HG02763 (cell line): Measurements from ENCODE around the gene CD83.
"Not testable (repeated sequence)": the region's sequence is repeated elsewhere in the genome, so short reads cannot be mapped to it uniquely, and the experiment has no call there.

ENCODE experiments used
- ATAC-seq: cut with Tn5 transposase; IDR thresholded peaks from one replicate; pipeline ENCODE4 v1.9.1; 2021; ENCODE audit warnings: mild to moderate bottlenecking, moderate library complexity; ENCODE audit not compliant: unreplicated experiment

The CD83 gene

DNA sequence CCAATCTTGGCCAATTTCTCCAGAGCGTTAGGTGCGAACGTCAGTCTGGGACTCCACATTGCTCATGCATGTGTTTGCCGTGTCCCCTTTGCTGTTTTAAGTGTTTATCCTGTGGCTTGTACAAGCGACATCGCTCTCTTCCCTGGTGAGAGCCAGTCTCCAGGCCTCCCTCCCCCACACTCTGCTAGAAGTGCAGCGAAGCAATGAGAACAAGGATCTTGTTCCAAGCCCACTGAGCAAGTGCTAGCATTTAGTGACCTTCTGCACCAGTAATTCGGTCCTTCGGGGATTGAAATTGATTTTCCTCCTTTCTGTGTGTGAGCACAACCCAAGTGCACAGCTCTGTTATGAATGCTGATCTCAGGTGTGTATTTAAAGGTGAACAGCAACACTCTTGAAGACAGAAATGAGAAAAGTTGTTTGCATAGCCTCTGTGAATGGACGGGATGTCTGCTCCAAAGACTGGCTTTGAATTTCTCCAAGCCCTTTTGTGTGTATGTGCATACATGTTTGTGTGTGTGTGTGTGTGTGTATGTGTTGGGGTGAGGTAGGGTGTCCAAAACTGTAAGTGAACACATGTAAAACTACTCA lies 29.0 kb downstream of the CD83 start:
- no peak for ATAC-seq

DNA sequence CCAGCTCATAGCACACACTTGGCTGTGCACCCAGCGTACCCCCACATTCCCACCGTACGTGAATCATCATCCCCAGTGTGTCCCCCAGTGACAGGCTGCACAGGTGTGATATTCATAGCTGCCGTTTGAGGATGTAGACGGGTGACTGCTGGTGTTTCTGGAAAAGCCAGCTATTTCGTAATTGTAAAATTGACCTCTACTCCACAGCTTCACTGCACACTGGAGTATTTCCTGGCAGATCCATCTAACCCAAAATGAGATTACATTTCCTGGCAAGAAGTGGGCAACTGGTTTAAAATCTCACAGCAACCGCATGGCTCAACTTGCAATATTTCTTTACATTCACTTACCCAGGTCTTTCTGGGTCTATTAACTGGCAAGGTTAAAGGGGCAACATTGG lies 30.3 kb downstream of the CD83 start:
- no peak for ATAC-seq

DNA sequence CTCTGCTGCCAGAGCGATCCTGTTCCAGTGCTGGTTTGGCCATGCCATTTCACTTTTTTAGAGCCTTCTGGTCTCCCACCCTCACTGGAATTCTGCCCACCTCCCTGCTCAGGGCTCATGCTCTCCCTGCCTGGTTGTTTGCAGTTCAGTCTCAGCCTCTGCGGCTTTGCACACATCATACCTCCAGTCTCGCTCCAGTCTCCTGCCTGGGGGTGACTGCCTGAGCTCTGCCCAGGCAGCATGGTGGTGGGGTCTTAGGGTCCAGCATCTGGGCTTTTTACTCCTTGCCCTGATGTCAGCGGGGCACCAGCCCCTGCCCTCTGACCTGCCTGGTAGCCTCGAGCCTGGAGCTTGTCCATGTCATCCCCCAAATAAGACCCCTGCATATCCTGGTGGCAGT lies 30.9 kb downstream of the CD83 start:
- no peak for ATAC-seq

DNA sequence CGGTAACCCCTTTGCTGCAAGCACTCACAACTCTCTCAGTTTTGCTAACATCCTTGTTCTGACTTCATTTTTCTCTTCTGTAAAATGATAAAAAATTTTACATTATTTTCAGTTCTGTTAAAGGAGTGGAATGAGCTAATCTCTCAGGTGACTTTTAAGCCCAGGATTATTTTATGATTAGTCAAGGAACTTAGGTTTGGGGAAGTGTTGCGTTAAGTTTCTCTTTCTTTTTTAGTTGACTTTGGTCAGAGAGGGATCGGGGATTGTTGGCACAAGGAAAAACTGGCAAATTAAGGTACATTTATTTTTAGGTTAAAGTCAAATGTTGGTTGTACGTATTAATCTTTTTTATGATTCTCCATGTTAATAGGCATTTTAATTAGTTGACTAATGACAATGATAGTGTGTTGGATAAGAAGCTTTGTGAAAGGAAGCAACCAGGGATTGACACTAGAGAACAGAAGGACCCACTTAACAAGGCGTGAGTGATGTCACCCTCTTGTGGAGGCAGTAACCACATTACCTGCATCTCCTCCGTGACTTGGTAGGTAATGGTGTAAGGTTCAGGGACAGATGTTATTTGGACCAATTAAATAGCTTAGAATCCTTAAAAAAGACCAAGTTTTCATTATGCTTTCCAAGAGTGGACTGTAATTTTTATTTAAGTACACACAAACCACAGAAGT lies 31.6 kb downstream of the CD83 start:
- ATAC-seq, result no peak

DNA sequence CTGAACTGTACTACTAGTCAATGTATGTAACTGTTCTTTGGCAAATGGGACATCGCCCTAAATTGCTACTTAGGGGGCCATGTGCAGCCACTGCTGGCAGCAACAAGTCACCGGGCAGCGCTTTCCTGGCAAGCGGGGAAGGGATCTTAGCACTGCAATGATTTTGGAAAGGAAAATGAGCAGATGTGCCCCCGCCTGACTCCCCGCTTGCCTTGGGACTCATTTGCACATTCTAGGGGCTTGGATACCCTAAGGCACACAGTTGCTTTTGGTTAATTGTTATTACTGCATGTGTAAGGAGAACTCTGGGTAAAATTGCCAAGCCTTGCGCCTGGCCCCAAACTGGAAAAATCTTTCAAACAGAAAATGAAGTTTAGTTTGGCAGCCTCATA lies 32.2 kb downstream of the CD83 start:
- no peak for ATAC-seq

DNA sequence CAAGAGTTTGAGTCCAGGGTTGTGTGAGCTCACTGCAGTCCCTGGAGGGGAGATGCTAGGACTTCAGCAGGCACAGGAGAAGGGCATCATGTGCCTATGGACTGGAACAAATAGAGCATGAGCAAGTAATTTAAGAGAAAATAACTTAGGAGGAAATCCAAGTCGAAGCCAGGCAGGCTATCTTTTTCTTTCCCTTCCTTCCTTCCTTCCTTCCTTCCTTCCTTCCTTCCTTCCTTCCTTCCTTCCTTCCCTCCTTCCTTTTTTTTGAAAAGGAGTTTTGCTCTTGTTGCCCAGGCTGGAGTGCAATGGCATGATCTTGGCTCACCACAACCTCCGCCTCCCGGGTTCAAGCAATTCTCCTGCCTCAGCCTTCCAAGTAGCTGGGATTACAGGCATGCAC lies 33.7 kb downstream of the CD83 start:
- not testable (repeated sequence) for ATAC-seq

DNA sequence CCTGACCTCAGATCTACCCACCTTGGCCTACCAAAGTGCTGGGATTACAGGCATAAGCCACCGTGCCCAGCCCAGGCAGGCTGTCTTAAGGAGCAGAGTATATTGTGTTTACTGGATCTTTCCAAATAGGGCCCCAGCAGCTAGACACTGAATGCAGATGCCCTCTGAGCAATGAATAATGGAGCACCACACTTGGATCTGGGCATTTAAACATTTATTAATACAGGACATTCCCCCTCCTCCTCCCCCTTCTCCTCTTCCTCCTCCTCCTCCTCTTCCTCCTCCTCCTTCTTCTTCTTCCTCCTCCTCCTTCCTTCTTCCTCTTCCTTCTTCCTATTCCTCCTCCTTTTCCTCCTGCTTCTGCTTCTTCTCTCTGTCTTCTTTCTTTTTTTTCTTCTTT lies 34.2 kb downstream of the CD83 start:
- ATAC-seq, result no peak

DNA sequence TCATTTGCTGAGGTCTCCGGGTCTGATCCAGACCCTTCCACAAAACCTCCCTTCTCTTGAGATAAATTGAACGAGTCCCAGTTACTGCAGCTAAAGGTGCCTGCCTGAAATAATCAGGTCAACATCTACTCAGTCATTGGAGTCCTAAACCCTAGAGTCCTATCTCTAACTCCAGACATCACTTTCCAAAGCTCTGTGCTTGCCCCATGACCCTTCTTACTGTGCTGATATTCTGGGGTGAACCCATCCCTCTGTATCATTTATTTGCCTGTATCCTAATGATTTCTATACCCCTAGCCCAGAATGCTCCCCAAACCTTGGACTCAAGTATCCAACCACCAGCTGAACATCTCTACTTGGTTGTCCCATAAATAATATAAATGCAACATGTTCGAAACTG lies 35.7 kb downstream of the CD83 start:
- ATAC-seq, result no peak

DNA sequence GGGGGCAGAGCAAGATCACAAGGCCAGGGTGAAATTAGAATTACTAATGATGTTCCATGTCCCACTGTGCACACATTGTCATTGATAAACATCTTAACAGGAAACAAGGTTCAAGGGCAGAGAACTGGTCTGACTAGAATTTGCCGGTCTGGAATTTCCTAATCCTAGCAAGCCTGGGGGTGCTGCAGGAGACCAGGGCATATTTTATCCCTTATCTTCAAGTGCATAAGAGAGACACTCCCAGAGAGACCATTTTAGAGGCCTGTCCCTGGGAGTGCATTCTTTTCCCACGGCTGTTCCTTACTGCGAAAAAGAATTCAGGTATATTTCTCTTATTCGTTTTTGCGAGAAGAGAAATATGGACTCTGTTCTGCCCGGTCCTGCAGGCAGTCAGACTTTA lies 41.5 kb downstream of the CD83 start:
- no peak for ATAC-seq

DNA sequence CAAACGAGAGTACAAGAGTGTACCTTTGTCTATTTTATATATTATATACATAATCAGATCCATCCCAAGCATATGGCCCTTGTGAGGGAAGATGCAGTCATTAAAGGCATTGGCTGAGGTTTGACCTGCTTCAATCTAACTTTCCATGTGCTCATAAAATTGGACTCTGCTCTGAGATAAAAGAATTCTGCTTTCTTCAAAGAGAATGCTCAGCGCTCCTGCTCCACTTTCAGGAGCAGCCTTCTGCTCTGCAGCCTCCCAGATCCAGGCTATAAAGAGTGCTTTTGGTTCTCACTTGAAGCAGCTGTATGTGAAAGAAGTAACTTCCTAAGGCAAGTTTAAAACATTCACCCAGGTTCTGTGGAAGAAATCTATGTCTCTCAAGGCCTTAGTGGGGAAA lies 45.3 kb downstream of the CD83 start:
- ATAC-seq, result no peak

DNA sequence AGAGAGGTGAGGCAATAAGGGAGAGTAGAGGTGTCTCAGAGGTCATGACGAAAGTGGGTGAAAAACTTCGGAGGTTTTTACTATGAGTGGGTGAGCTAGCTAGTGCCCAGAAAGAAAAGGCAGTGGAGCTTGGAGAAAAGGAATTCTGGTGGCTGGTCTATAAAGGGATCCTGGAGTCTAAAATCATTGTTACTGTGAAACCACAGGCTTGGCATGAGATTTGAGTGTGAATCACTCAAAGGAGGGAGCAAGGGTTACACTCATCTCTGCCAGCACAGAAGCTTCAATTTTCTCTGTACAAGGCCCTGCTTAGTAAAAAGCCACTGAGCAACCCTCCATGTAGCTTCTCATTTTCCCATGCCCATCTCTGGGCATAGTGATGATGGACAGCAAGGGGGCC lies 47.5 kb downstream of the CD83 start:
- no peak for ATAC-seq

DNA sequence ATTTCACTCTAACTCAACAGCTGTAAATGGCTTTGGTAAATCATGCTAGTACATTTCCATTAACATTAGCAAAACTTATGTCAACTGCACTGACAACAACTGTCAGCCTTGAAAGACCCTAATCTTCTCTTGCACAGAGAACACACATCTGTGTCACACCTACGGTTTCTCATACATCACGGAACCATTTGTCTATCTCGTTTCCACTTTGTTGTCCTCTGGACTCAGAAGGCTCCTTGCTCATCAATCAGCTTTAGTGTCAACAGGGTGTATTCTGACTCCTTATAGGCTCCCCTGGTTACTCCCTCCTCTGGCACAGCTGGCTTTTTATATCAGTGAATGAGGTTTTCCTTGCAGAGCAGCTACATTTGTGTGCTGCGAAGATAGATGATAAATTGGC lies 49.3 kb downstream of the CD83 start:
- no peak for ATAC-seq

DNA sequence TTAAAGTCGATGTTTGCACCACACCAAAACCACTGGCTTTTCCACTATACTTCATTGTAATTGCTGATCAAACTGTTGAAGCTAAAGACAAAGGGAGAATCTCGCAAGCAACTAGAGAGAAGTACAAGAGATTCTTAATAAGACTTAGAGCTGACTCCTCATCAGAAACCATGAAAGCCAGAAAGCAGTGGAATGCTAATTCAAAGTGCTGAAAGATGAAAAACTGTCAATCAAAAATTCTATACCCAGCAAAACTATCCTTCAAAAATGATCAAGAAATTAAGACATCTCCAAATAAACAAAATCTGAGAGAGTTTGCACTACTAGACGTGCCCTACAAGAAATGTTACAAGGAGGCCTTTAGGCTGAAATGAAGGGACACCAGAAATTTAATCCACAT lies 52.6 kb downstream of the CD83 start:
- no peak for ATAC-seq

DNA sequence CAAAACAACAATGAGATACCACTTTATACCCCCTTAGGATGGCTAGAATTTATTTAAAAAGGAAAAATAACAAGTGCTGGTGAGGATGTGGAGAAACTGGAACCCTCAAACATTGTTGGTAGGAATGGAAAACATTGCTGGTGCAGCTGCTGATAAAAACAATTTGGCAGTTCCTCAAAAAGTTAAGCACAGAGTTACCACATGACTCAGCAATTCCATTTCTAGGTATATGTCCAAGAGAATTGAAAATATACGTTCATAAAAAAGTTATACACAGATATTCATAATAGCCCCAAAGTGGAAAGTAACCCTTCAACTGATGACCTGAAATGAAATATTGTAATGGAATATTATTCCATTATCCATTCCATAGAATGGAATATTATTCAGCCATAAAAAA lies 55.0 kb downstream of the CD83 start:
- ATAC-seq, result no peak

DNA sequence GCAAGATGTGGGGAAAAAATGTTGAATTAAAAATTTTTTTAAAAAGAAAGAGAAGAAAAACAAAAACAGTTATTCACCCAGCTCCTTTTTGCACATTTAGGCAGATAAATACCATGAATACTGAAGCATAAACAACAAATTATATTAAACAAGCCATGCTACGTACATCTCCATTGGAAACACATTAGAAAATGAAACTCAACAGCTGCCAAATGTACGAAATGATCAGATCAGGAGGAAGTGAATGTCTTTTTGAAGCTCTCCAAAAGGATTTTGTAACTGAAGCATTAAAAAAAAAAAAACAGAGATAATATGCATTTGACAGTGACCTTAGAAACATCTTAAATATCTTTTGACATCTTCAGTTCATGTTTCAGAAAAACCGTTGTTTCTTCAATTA lies 56.7 kb downstream of the CD83 start:
- ATAC-seq, result no peak

DNA sequence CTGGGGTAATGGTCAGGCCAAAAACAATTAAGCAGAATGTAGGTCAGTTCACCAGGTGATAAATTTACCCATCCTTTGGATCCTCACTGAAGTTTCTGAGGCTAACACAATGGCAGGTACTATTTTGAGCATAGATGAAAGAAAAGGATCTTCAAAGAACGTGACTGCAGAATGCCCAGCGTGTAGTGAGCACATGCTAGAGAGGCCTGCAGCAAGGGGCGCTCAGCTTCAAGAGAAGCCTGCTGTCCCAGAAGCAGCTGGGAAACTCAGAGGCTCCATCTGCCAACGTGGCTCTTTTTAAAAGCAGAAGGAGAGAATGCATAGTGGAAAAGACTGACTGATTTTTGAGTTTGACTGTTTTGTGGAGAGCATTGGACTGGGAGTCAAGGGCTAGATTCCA lies 57.4 kb downstream of the CD83 start:
- ATAC-seq, result no peak

DNA sequence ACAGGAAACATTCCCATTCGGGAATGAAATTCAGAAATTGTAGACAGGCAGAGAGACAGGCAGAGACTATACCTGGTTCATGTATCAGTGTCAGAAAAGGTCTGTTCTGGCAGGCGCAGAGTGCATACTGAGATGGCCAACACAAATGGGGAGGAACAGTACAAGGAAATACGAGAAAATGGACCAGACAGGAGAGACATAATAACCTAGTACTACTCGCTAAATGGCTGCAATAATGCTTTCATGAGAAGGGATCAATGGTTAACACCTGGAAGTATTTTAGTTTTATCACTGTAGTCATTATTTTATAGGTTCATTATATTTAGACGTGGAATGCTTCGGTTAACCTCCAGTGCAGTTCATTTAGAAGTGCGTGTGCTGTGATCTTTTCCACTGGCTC lies 58.9 kb downstream of the CD83 start:
- no peak for ATAC-seq

DNA sequence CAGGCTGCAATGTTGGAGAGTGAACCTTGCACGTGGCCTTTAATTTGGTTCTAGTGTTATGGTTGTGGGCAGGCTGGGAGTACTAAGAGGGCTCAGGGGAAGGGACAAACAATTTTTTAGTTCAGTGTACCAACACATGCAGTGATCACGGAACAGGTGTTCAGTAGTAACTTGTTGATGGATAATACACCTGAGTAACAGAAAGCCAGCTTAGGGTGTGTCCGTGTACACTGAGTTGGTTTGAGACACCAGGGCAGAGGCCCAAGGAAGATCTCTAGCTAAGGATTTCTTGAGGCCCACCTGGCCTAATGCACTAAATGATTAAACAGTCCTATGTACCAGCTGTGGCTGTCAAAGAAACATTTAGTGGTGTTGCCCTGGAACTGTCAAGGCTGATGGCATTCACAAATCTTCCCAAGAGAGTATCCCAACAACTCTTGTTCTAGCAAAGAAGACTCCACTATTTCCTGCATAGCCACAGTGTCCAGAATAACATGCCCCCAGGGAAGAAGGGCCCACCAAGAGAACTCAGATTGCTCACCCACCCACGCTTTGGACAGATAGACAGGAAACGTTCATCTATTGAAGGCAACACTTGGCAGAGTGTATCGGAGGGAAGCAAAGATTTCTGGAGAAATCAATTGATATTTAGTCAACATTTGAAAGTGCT lies 60.0 kb downstream of the CD83 start:
- no peak for ATAC-seq

DNA sequence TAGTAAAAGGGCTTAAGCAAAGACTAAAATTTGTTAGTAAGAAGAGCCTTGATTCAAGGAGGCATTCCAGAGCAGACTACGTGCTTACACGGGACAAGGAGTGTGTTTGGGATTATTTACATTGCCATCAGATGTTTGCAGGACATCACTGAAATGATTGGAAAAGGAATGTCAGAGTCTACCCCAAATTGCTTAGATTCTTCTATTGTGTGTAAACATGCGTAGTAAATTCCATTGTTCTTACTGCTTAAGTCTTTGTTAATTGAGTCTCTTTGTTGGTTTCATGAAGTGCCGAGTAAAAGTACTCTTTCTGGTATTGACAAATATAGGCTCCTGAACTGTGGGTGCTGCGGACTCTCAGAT lies 60.5 kb downstream of the CD83 start:
- no peak for ATAC-seq

DNA sequence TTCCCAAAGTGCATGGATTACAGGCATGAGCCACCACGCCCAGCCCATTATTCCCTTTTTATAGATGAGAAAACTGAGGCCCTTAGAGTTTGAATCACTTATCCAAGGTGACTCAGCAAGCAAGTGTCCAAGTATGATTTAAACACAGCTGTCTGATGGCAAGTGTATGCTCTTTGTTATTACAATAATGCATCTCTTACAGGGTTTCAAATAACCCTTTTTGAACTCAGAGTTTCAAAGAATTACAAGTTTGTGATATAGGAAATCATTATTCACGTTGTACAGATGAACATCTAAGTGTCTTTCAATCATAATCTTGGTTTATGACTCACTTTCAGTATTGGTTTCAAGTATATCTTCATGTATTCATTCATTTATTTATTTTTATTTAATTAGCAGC lies 63.0 kb downstream of the CD83 start:
- ATAC-seq, result no peak

DNA sequence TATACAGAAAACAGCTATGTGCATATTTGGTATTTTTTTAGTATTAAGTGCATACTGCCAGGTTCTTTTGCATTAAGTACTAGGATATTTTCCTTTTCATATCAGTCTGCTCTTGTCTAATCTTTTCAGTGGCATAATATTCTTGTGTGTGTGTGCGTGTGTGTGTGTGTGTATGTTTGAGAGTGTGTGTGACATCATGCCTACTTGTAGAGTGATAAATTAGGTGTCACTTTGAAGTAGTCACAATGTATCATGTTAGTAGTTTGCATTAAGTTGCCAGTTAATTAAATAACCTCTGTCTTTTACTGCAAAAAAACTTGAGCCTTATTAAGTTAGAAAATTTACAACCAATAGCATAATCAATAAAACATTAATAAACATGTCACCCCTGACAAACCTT lies 65.3 kb downstream of the CD83 start:
- no peak for ATAC-seq
